Peyer's patch (tissue), 4 donors: Measurements from ENCODE around the gene GPR84.

ENCODE experiments used
- POLR2A ChIP-seq, 2 donors: fragments of 450-650 bp; IDR thresholded peaks; one replicate each; pipeline ENCODE4 v1.5.1; 2017; ENCODE audit warnings: antibody characterized with exemption in 2 of 2, mild to moderate bottlenecking in 2 of 2, moderate library complexity in 2 of 2
- TF ChIP-seq, protein P1 (sequence below), 6 experiments: fragments of 450-650 bp in 4 of 6; fragments of 200-600 bp in 2 of 6; sonication (generic) in 1 of 6; IDR thresholded peaks; one replicate each; pipeline ENCODE4 v1.5.1; 2017 to 2019; ENCODE audit warnings: antibody characterized with exemption in 6 of 6, mild to moderate bottlenecking in 3 of 6, moderate library complexity in 1 of 6

- TF ChIP-seq, protein P1, sequence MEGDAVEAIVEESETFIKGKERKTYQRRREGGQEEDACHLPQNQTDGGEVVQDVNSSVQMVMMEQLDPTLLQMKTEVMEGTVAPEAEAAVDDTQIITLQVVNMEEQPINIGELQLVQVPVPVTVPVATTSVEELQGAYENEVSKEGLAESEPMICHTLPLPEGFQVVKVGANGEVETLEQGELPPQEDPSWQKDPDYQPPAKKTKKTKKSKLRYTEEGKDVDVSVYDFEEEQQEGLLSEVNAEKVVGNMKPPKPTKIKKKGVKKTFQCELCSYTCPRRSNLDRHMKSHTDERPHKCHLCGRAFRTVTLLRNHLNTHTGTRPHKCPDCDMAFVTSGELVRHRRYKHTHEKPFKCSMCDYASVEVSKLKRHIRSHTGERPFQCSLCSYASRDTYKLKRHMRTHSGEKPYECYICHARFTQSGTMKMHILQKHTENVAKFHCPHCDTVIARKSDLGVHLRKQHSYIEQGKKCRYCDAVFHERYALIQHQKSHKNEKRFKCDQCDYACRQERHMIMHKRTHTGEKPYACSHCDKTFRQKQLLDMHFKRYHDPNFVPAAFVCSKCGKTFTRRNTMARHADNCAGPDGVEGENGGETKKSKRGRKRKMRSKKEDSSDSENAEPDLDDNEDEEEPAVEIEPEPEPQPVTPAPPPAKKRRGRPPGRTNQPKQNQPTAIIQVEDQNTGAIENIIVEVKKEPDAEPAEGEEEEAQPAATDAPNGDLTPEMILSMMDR (IDR thresholded peaks at IDR 0.05): no peak
- no peak for TF ChIP-seq POLR2A (IDR thresholded peaks at IDR 0.05)
These were observed 30.8 kb downstream of the GPR84 start for GRCh38 chr12:54333420-54334034.
